ENCODE results near the gene DGLUCY.

GRCh38 chr14:91231446-91231845 is 117.6 kb downstream of the DGLUCY start:
- no peak for TF ChIP-seq ZFP3 (CRISPR knock-in tag; IDR thresholded peaks at IDR 0.05)
- TF ChIP-seq ZFP30 (CRISPR knock-in tag; IDR thresholded peaks at IDR 0.05) = no peak
- TF ChIP-seq CREB5 (CRISPR knock-in tag; IDR thresholded peaks at IDR 0.05; ENCODE audit: low read depth) = no peak
- no peak for TF ChIP-seq SNAI2 (CRISPR knock-in tag; IDR thresholded peaks at IDR 0.05)
- no peak for TF ChIP-seq RARB (CRISPR knock-in tag; IDR thresholded peaks at IDR 0.05)
- TF ChIP-seq ISL1 (CRISPR knock-in tag; IDR thresholded peaks at IDR 0.05) = no peak
- no peak for TF ChIP-seq BACH2 (CRISPR knock-in tag; IDR thresholded peaks at IDR 0.05; ENCODE audit: borderline replicate concordance)
- no peak for TF ChIP-seq ARNTL (CRISPR knock-in tag; IDR thresholded peaks at IDR 0.05; ENCODE audit: borderline replicate concordance, low read depth)
- no peak for TF ChIP-seq ZNF8 (CRISPR knock-in tag; IDR thresholded peaks at IDR 0.05)
- TF ChIP-seq PATZ1 (CRISPR knock-in tag; IDR thresholded peaks at IDR 0.05; ENCODE audit: borderline replicate concordance) = no peak
- no peak for TF ChIP-seq TCF4 (CRISPR knock-in tag; IDR thresholded peaks at IDR 0.05; ENCODE audit: borderline replicate concordance)
- no peak for TF ChIP-seq POU6F1 (CRISPR knock-in tag; IDR thresholded peaks at IDR 0.05; ENCODE audit: borderline replicate concordance, low read depth)
- TF ChIP-seq PPARA (CRISPR knock-in tag; IDR thresholded peaks at IDR 0.05; ENCODE audit: borderline replicate concordance) = no peak
- TF ChIP-seq TSHZ2 (CRISPR knock-in tag; IDR thresholded peaks at IDR 0.05) = no peak

Data from SK-N-SH treated with all-trans-retinoic acid at 6 μM for 48 hours (cell line).